ENCODE results near the gene TBX10. TPM values are rescaled to one million over a fixed set of nuclear protein-coding genes. Genes with fewer than 3 reads are reported as not detected.
"Not testable (repeated sequence)": the region's sequence is repeated elsewhere in the genome, so short reads cannot be mapped to it uniquely, and the experiment has no call there.

The TBX10 gene
- total RNA-seq, 1 experiment from 2014 or later = not detected

DNA sequence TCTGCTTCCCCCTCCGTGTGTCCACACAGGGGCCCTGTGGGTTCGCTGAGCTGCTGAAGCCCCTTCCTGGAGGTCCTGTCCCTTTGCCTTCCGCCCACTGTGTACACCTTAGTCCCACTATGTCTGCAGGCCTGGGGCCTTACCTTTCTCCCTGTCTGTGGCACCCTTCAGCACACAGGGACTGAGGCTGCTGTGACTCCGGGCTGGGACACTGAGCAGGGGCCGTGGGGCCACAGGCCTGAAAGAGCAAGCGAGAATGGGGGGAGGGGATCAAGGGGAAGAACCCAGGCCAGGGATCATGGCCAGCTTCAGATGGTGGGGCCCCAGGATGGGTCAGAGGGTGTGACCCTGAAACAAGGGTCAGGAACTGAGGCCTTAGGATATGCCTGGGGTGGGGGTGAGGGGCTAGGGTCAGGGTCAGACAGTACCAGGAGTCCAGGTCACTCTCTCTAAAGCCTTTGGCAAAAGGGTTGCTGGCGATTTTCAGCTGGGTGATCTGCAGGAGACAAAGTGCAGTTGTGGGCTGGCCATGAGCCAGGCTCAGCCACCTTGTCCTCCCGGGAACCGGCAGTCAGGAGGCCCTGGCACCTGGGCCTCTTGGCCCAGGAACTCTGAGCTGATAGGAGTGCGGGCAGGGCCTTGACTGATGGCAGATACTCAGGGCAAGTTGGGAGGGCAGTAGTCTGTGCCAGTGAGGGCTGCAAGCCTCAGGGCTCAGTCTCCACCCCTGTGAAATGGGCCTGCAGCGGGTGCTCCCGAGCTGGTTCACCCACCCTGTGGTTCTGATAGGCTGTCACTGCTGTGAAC, 7.2 kb downstream of the TBX10 start:
- no peak for DNase-seq (ENCODE audit: low spot score)

DNA sequence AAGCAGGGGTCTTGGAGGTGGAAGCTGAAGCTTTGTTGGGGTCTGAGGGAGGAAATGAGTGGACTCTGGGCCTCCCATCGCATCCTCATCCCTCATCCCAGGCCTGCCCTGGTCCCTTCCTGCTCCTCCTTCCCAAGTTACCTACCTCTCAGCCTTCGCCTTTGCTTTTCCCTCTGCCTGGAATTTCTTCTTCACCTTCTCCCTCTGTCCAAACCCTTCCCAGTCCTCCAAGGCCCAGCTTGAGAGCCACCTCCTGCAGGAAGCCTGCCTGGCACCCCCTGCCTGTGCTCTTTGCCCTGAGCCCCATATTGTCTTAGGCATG, 7.7 kb downstream of the TBX10 start:
- no peak for DNase-seq (ENCODE audit: low spot score)

- DNase-seq (ENCODE audit: low spot score) = no peak
Observed at GRCh38 chr11:67631411-67631810, 8.2 kb downstream of the TBX10 start.

- no peak for DNase-seq (ENCODE audit: low spot score)
Observed at GRCh38 chr11:67630943-67631331, 8.6 kb downstream of the TBX10 start.

DNA sequence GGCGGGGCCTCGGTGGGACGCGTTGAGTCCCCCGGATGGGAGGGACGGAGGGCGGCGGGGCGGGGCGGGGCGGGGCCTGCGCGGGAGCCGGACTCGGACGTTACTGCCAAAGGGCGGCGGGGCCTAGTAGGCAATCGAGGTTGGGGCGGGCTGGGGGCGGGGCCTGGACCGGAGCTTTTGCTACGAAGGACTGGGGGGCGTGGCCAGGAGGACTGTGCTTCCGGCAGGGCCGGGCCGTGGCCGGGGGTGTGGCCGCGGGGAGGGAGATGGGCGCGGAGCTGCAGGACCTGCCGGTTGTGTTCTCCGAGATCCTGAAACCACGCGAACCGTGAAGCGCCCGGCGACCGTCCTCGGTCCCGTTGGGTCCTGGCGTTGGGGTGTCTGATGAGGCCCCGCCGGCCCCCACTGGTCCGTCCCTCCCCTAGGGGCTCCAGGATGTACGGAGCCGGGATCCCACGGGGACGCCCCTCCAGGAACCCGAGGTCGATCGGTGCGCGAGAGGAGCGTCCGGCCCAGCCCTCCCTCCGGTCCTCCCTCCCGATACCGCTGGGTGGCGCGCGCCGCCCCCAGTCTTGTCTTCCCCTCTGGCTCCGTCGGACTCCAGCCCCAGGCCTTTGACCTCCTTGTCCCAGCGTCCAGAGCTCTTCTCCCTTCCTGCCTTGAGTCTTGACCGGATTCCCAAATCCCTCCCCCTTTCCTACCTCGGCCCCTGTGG, 9.2 kb downstream of the TBX10 start:
- DNase-seq (ENCODE audit: low spot score) = peak; percentile 92

GRCh38 chr11:67629386-67630227, 10.0 kb downstream of the TBX10 start, which contains the start of gene NUDT8:
TSS of gene NUDT8 (minus strand) at chr11:67629937. CDS start at chr11:67629911, 26 bp downstream.
- DNase-seq (ENCODE audit: low spot score) = peak; percentile 64

DNA sequence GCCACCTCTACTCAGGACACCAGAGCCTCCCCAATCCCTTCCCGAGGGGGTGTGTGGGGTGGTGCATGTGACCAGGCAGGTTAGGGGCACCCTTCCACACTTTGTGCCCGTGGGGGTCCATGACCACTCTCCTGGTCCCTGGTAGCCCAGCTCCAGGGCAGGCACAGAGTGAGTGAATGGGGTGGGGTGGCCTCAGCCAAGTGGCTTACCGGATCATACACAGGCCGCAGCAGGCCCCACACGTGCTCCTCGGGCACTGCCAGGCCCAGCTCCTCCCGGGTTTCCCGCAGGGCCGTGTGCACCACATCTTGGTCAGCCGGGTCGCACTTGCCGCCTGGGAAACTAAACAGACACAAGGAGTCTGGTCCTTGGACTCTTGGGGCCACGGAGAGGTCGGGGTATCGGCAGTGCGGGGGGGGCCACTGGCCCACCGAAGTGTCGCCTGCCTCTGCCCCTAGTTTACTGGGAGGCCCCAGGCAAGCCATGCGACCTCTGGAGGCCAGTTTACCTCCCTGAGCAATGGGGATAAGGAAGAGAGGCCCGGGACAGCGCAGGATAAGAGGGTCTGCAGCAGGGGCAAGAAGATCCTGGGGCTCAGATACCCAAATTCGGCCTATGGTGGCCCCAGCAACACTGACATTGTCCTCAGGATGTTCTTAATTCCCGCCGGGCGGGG, 10.7 kb downstream of the TBX10 start:
- DNase-seq (ENCODE audit: low spot score) = no peak

GRCh38 chr11:67627812-67628624, 11.5 kb downstream of the TBX10 start:
- DNase-seq (ENCODE audit: low spot score) = no peak

GRCh38 chr11:67627441-67627811, 12.1 kb downstream of the TBX10 start:
- no peak for DNase-seq (ENCODE audit: low spot score)

- DNase-seq (ENCODE audit: low spot score) = no peak
Observed at GRCh38 chr11:67626970-67627369, 12.6 kb downstream of the TBX10 start.

DNA sequence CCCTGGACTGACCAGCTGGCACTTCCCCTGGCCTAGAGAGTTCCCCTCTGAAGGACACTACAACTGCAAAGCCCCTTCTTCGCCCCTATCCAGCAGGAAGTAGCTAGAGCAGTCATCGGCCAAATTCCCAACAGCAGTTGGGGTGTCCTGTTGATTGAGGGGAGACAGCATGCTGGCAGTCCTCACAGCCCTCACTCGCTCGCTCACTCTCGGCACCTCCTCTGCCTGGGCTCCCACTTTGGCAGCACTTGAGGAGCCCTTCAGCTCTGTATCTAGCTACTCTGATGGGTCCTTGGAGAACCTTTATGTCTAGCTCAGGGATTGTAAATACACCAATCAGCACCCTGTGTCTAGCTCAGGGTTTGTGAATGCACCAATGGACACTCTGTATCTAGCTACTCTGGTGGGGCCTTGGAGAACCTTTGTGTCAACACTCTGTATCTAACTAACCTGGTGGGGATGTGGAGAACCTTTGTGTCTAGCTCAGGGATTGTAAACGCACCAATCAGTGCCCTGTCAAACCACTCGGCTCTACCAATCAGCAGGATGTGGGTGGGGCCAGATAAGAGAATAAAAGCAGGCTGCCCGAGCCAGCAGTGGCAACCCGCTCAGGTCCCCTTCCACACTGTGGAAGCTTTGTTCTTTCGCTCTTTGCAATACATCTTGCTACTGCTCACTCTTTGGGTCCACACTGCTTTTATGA, 13.3 kb downstream of the TBX10 start:
- not testable (repeated sequence) for DNase-seq (ENCODE audit: low spot score)

DNA sequence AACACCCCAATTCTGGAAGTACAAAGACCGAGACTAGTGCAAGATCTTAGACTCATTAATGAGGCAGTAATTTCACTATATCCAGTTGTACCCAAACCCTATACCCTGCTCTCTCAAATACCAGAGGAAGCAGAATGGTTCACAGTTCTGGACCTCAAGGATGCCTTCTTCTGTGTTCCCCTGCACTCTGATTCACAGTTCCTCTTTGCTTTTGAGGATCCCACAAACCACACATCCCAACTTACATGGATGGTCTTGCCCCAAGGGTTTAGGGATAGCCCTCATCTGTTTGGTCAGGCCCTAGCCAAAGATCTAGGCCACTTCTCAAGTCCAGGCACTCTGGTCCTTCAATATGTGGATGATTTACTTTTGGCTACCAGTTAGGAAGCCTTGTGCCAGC, 15.8 kb downstream of the TBX10 start:
- not testable (repeated sequence) for DNase-seq (ENCODE audit: low spot score)

DNA sequence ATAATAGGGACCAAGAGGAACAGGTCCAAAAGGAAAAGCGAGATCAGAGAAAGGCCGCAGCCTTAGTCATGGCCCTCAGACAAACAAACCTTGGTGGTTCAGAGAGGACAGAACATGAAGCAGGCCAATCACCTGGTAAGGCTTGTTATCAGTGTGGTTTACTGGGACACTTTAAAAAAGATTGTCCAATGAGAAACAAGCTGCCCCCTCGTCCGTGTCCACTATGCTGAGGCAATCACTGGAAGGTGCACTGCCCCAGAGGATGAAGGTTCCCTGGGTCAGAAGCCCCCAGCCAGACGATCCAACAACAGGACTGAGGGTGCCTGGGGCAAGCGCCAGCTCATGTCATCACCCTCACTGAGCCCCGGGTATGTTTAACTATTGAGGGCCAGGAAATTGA, 16.7 kb downstream of the TBX10 start:
- DNase-seq (ENCODE audit: low spot score) = not testable (repeated sequence)

GRCh38 chr11:67621928-67622327, 17.6 kb downstream of the TBX10 start:
- not testable (repeated sequence) for DNase-seq (ENCODE audit: low spot score)

GRCh38 chr11:67620621-67621020, 18.9 kb downstream of the TBX10 start:
- not testable (repeated sequence) for DNase-seq (ENCODE audit: low spot score)

GRCh38 chr11:67619683-67620618, 19.6 kb downstream of the TBX10 start:
- not testable (repeated sequence) for DNase-seq (ENCODE audit: low spot score)

- DNase-seq (ENCODE audit: low spot score) = not testable (repeated sequence)
Observed at GRCh38 chr11:67618901-67619659, 20.5 kb downstream of the TBX10 start.

DNA sequence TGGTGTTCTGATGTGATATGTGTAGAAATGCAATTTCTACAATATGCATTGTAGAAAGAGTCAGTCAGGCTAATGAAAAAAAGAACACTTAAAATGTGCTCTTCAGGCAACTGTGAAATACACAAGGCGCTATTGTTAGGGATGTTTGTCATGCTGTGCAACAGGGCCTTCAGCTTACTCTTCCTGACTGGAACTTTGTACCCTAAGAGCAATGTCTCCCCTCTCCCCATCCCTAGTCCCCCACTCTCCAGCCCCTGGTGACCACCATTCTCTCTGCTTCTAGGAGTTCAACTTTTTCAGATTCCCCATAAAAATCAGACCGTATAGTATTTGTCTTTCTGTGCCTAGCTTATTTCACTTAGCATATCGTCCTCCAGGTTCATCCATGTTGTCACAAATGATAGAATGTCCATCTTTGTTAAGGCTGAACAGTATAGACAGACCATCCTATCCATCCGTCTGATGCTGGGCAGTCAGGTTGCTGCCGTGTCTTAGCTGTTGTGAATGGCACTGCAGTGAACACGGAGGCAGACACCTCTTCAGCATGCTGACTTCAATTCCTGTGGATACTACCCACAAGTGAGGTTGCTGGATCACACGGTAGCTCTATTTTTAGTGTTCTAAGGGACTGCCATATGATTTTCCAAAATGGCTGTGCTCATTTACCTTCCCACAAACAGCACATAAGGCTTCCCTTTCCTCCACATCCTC, 22.2 kb downstream of the TBX10 start:
- no peak for DNase-seq (ENCODE audit: low spot score)
